Mucosa of gallbladder (tissue), 1 donor: ENCODE data around the gene UBE2J1. TPM values are rescaled to one million over a fixed set of nuclear protein-coding genes. Genes with fewer than 3 reads are reported as not detected.

ENCODE experiments used
- DNase-seq: peaks from one replicate; pipeline ENCODE4 v3.0.0-alpha.2; 2020; ENCODE audit warnings: low spot score
- total RNA-seq: library from RNA; stranded (reverse); gene quantifications from one replicate; pipeline ENCODE4 v1.2.1, GENCODE V29; 2021
- donor health status: DM: no; HTN: no; CAD: no.

Gene UBE2J1
- total RNA-seq, 1 donor from 2014 or later: 32.5 TPM

DNA sequence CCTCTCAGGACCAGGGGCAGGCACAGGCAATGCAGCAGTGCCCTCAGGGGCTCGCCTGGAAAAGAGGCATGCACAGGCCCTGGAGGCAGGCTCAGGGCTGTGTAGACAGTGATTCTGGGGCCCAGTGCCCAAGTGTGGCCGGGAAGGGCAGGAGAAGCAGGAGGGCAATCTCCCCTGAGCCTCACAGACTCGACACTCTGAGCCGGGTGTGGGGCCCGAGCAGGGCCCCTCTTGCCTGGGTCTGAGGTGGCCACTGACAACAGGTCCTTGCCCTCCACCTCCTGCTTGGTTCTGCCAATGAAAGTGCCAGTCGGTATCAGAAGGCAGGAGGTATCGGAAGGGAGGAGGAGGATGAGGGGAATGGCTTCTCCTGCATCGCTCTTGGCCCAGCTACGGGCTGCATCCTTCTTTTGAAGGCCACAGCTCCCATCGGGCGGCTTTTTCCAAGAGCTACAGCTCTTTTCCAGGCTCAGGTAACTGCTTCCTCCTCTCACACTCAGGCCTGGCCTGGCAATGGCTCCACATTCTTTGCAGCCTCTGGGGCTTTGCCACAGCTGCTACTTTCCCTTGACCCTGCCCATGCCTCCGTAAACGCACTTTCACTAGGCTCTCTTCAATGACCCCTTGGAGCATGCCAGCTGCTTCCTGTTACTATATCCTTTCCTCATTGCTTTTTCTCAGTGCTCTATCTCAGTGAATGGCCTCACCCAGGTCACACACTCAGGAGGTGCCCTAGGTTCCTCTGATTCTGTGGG, 61.9 kb downstream of the UBE2J1 start:
- DNase-seq: no peak

GRCh38 chr6:89289710-89290109, 62.8 kb downstream of the UBE2J1 start:
- DNase-seq: no peak

- no peak for DNase-seq
Measured at GRCh38 chr6:89287351-89288028, 65.0 kb downstream of the UBE2J1 start.

DNA sequence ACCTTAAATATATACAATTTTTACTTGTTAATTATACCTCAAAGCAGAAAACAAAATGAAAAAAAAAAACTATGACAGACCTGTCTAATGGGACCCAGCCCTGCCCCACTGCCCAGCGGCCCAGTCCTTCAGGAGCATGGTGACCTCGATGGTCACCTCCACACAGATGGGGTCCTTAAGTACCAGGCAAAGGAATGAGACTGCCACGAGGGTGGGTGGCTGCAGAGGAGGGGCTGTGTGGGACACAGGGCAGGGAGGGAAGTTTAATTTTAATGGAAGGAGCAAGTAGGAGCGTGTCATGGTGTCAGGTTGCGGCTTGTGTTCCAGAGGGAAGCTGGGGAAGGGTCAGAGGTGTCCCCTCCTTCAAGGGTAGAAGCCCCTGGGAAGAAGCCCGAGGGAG, 66.0 kb downstream of the UBE2J1 start:
- DNase-seq: no peak

- DNase-seq: no peak
Measured at GRCh38 chr6:89284963-89285735, 67.4 kb downstream of the UBE2J1 start.

- DNase-seq: no peak
Measured at GRCh38 chr6:89284081-89284480, 68.4 kb downstream of the UBE2J1 start.

DNA sequence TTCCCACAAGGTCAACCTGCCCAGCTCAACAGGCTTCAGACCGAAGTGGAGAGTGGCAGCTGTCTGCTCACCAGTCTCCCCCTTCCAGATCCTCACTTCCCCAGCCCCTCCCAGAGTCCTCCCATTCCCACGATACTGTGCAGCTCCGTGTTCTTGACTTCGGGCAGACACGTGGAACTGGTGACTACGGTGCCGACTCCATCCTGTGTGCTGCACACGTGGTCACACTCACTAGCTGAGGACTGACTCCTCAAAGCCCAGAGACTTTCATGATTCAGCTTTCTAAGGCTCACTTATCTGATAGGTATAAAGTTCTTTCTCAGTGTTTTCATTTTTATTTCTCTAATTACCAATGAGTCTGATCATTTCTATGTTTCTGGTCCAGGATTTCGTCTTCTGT, 69.8 kb downstream of the UBE2J1 start:
- no peak for DNase-seq

GRCh38 chr6:89281779-89282246, 70.7 kb downstream of the UBE2J1 start:
- no peak for DNase-seq

DNA sequence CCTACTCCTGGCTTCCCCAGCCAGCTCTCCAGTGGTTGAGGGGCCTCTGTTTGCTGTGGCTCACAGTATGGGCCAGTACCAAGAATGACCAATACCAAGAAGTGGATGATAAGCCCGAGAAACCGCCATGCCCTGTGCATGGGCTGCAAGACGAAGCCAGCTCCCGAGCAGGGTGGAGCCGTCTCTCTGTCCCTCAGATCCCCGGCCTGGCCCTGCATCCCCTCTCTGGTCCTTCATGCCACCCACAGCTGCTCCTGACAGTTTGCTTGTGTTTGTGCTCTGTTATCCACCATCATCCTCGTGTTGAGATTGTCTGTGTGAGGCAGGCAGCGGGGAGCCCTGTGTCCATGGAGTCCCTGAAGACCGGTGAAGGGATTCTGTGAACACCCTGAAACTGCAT, 73.6 kb downstream of the UBE2J1 start:
- DNase-seq: no peak

Other genes starting within 250 kb of the UBE2J1 start
- gene SRSF12, start 234.7 kb downstream of the UBE2J1 start, total RNA-seq: 2.2 TPM
- gene PM20D2, start 206.7 kb downstream of the UBE2J1 start, total RNA-seq: 17.3 TPM
- gene GABRR1, start 135.4 kb downstream of the UBE2J1 start, total RNA-seq: not detected
- gene GABRR2, start 37.4 kb downstream of the UBE2J1 start, total RNA-seq: 0.92 TPM
- 19.8 TPM for gene RRAGD, start 59.6 kb upstream of the UBE2J1 start, total RNA-seq
- gene ANKRD6, start 80.4 kb upstream of the UBE2J1 start, total RNA-seq: 14.9 TPM